Measurements from ENCODE around the gene ZNF618.

The ZNF618 gene

GRCh38 chr9:113926211-113926610, 50.1 kb downstream of the ZNF618 start:
- Histone ChIP-seq H4K20me1 (ENCODE audit: control insufficient read depth, insufficient read depth, low read depth, low read length) (no peaks in the 10 kb centered on the region), H3K79me2 (ENCODE audit: control insufficient read depth, low read length) (no peaks in the 10 kb centered on the region), H3K4me3 (ENCODE audit: low read length) (no peak overlapping the region), H3F3A (ENCODE audit: control insufficient read depth, insufficient read depth) (no peaks in the 10 kb centered on the region), H3K27ac (ENCODE audit: low read depth, low read length) (no peak overlapping the region), H3K4me1 (ENCODE audit: control insufficient read depth, low read length) (no peaks in the 10 kb centered on the region), H3K4me2 (ENCODE audit: low read length) (no peak overlapping the region), H3K36me3 (ENCODE audit: control insufficient read depth, low read length) (no peaks in the 10 kb centered on the region), H3K9me2 (replicated peaks; ENCODE audit: control insufficient read depth, low read length) (no peaks in the 10 kb centered on the region), H3K9me3 (ENCODE audit: control insufficient read depth, insufficient read depth, low read length) (peaks cover 9% of the 10 kb centered on the region), H3K27me3 (ENCODE audit: control insufficient read depth, low read length) (no peaks in the 10 kb centered on the region)
- TF ChIP-seq EZH2phosphoT487 (IDR thresholded peaks at IDR 0.05; ENCODE audit: borderline replicate concordance, low read length) (no peak), CTCF (IDR thresholded peaks at IDR 0.05; ENCODE audit: low read depth, low read length, poor library complexity, severe bottlenecking) (no peak)

GRCh38 chr9:113927277-113927676, 51.2 kb downstream of the ZNF618 start:
- Histone ChIP-seq H3K9me2 (replicated peaks; ENCODE audit: control insufficient read depth, low read length) (no peaks in the 10 kb centered on the region), H3K9me3 (ENCODE audit: control insufficient read depth, insufficient read depth, low read length) (peaks cover 9% of the 10 kb centered on the region), H3F3A (ENCODE audit: control insufficient read depth, insufficient read depth) (no peaks in the 10 kb centered on the region), H3K36me3 (ENCODE audit: control insufficient read depth, low read length) (no peaks in the 10 kb centered on the region), H3K4me2 (ENCODE audit: low read length) (no peak overlapping the region), H3K4me1 (ENCODE audit: control insufficient read depth, low read length) (no peaks in the 10 kb centered on the region), H3K79me2 (ENCODE audit: control insufficient read depth, low read length) (no peaks in the 10 kb centered on the region), H3K4me3 (ENCODE audit: low read length) (no peak overlapping the region), H4K20me1 (ENCODE audit: control insufficient read depth, insufficient read depth, low read depth, low read length) (no peaks in the 10 kb centered on the region), H3K27ac (ENCODE audit: low read depth, low read length) (no peak overlapping the region), H3K27me3 (ENCODE audit: control insufficient read depth, low read length) (no peaks in the 10 kb centered on the region)
- TF ChIP-seq EZH2phosphoT487 (IDR thresholded peaks at IDR 0.05; ENCODE audit: borderline replicate concordance, low read length) (no peak), CTCF (IDR thresholded peaks at IDR 0.05; ENCODE audit: low read depth, low read length, poor library complexity, severe bottlenecking) (no peak)

GRCh38 chr9:113928269-113928668, 52.2 kb downstream of the ZNF618 start:
- Histone ChIP-seq H3K27me3 (ENCODE audit: control insufficient read depth, low read length) (no peaks in the 10 kb centered on the region), H3K27ac (ENCODE audit: low read depth, low read length) (no peak overlapping the region), H4K20me1 (ENCODE audit: control insufficient read depth, insufficient read depth, low read depth, low read length) (no peaks in the 10 kb centered on the region), H3F3A (ENCODE audit: control insufficient read depth, insufficient read depth) (no peaks in the 10 kb centered on the region), H3K4me1 (ENCODE audit: control insufficient read depth, low read length) (no peaks in the 10 kb centered on the region), H3K4me2 (ENCODE audit: low read length) (no peak overlapping the region), H3K9me2 (replicated peaks; ENCODE audit: control insufficient read depth, low read length) (no peaks in the 10 kb centered on the region), H3K79me2 (ENCODE audit: control insufficient read depth, low read length) (no peaks in the 10 kb centered on the region), H3K4me3 (ENCODE audit: low read length) (no peak overlapping the region), H3K9me3 (ENCODE audit: control insufficient read depth, insufficient read depth, low read length) (peaks cover 6% of the 10 kb centered on the region), H3K36me3 (ENCODE audit: control insufficient read depth, low read length) (no peaks in the 10 kb centered on the region)
- no peak for TF ChIP-seq EZH2phosphoT487 (IDR thresholded peaks at IDR 0.05; ENCODE audit: borderline replicate concordance, low read length)
- TF ChIP-seq CTCF (IDR thresholded peaks at IDR 0.05; ENCODE audit: low read depth, low read length, poor library complexity, severe bottlenecking) = no peak
